ENCODE data around the gene MYO5B.

MYO5B gene

DNA sequence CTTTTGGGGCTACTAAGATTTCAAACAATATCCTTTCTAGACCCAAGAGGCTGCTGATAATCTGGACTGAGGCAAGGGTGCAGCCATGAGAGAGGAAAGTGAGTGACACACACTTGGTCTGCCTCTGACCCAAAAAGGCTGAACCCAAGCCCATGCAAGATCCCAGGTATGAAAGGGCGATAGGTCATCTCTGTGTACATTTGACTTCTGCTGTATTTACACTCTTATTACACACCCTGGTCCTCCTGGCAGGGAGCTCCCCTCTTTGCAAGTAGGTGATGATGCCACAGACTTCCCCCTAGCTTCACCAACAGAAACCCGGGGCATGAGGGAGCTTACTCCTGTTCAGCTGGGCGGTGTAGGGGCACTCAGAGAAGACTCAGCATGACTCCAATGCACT, 319.8 kb downstream of the MYO5B start:
- no peak for DNase-seq

DNA sequence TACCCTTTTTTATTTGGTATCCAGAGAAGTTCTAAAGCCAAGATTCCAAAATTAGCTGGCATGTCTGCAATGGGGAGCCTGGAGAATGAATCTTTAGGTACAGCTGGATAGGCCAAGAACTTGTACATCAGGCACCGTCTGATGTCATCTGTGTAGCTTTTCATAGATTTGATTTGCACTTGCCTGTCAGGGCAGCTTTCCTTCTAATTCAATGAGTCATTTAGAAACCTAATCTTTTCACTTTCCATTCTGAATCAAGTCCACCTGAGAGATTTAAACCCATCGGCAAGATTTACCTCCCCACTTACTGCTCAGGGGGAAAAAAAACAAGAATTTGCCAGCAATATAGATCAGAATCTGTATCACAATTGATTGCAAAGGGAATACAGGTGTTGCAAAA, 320.7 kb downstream of the MYO5B start:
- no peak for DNase-seq

DNA sequence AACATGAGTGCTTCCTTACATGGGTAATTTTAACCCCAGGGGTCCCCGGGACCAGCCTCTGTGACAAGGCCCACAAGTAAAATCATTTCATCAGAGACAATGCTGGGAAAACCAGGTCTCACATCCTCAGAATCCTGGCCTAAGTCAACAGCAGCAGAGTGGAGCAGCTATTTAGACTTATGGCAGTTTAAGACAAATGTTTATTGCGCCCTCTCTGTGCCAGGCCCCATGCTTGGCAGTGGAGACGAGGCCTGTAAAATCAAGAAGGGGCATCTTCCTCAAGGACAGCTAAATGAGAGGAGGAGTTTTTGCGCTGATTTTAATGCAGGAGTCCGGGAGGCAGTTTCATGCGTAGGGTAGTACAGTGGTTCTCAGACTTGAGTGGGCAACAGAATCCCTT, 325.6 kb downstream of the MYO5B start:
- DNase-seq: peak; percentile 74

GRCh38 chr18:49866680-49867079, 328.3 kb downstream of the MYO5B start:
- DNase-seq: no peak

DNA sequence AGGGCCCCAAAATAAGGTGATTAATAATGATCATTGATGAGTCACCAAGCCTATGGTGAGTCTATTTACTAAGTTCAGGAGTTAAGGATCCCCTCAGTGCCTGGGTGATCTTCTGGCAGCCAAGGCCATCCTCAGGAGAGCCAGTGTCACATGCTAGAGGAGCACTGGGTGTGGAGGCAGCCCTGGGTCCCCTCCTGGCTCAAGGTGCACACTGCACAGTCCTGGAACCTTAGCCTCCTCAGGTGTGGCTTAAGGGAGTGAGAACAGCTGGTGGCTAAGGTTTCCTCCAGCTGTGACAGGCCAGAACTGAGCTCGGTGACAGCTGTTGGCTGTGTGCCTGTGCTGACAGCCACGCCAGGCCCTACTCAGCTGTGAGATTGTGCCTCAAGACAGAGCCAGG, 329.5 kb downstream of the MYO5B start:
- peak; percentile 16 for DNase-seq

GRCh38 chr18:49863769-49864621, 331.0 kb downstream of the MYO5B start:
- DNase-seq: no peak

DNA sequence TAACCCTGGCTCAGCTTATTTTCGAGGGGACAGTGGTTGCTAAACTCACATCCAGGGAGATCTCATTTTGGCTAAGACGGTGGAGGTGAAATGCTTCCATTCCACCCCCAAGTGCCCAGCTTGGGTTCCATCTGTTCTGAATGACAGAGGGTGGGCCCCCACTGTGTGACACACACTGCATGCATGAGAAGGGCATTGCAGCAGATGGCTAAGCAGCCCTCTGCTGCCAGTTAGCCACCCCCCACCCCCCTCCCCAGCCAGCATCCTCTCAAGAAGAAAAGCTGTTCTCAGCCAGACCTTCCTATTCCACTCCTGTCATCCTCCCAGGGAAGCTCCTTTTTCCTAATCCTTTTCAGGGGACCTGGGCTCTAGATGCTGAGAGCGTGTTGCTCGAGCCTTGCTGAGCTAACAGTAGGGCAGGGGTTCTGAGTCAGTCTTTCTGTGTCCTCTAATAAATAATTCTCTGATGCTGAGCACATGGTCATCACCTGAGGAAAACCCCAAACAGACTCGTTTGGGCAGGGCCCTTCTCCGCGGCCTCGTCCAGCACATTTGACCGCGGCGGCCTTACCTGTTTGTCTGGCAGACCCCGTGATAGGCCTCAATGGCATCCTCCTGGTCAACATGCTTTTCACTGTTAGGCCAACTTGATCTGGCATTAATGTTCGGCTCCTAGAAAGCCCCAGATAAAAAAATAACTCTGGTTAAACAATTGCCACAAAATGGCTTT, 332.1 kb downstream of the MYO5B start:
- DNase-seq: no peak

- DNase-seq: no peak
Observed at GRCh38 chr18:49861659-49862058, 333.3 kb downstream of the MYO5B start.

GRCh38 chr18:49859725-49860124, 335.2 kb downstream of the MYO5B start:
- DNase-seq: no peak

DNA sequence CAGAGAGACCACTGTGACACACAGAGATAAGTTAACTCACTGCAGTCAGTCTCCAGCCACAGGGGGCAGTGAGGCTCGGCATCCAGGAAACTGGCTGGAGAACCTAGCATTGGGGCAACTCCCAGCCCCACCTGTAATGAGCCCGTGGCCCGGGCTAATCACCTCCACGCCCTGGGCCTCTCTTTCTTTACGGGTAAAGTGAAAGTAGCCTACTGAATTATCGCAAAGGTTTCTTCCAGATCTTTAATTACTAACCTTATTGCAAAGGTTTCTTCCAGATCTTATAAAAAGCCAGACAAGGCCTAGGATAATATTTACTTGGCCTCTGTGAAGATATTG, 336.0 kb downstream of the MYO5B start:
- no peak for DNase-seq

DNA sequence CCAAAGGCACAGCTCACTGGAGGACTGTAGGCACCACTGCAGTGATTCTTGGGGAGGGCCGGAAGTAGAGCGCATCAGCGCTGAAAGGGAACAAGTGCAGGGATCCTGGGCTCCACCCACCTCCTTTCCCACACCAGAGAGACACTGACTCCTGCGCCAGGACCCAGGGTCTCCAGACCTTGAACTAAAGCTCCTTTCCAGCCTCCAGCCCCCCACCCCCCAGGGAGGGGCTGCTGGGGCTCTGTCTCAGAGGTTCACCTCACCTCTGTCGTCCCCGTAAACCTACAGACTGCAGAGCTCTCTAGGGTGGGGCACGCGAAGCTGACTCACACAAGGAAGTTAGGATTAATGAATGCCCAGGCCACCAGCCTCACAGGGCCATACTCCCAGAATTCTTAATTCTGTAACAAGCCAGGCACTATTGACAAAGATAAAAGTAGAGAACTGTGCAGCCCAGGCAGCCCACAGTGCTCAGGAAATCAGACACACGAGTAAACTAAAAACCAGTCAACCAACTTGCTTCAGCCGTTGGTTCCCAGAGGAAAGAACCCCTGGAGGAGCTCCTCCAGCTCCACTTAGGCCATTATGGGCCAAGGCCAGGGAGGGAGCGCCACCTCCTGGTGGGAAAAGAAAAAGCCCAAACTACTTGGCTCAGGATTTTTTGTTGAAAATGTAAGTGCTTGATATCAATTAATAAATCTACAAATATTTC, 336.5 kb downstream of the MYO5B start:
- DNase-seq: peak; percentile 72

GRCh38 chr18:49857708-49858107, 337.2 kb downstream of the MYO5B start:
- no peak for DNase-seq

GRCh38 chr18:49856496-49856895, 338.5 kb downstream of the MYO5B start:
- no peak for DNase-seq

DNA sequence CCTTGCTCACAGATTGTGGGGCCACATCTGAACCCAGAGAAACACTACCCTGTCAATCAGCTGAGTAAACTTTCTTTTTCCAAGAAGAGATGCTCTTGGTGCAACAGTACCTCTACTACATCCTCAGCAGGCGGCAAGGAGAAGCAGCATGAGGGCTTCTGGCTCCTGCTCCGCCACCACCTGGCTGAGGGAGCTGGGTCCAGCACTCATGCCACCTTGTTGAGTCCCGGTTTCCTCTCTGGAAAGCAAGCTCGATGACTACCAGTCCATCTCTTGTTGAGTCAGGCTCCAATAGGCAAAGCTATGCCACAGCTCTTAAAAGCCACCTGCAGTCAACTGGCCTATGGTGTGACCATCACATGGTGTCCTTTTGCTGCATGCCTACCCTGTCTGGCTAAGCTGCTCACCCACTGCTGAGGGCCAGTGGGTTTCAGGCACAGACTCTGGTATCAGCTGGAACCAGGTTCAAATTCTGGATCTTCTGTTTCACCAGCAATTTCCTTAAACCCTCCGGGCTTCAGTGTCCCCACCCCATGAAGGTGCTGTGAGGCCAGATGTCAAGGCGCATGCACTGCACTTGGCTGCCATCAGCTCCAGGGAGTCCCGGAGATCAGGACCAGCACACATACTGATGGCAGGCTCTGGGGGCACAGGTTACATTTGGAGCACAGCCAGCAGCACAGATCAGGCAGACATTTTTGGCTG, 339.1 kb downstream of the MYO5B start:
- DNase-seq: no peak

GRCh38 chr18:49854681-49855080, 340.3 kb downstream of the MYO5B start:
- DNase-seq: no peak

DNA sequence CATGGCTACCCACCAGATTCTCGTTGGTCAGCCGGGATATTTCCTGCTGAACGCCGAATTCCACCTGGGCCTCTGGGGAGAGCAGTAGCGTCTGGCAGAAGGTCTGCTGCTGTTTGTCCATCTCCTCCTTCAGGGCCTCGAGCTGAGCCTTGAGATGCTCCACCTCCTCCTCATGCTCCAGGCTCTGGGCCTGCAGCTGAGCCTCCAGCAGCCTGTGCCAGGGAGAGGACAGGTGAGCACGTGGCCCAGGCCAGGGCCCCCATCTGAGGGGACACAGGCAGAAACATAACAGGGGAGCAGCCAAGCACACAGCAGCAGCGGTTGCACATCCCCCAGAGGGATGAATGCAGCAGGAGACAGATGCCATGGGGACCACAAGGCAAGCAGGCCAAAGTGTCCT, 341.5 kb downstream of the MYO5B start:
- DNase-seq: no peak

DNA sequence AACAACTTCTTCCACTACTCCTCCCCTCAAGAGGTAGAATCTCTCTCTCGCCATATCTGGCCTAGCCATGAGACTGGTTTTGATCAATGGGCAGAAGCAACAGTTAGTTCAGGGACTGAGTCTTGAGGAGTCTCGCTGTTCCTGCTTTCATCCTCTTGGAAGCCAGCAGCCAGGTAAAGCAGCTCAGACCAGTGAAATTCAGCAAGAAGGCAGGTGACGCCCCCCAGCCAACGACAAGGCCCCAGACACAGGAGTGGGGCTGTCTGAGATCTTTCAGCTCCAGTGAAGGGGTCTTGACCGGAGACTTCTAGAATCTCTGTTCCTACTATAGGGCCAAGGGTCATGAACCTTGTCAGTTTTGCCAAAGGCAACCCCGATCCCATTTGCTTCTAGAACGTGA, 341.9 kb downstream of the MYO5B start:
- DNase-seq: no peak

DNA sequence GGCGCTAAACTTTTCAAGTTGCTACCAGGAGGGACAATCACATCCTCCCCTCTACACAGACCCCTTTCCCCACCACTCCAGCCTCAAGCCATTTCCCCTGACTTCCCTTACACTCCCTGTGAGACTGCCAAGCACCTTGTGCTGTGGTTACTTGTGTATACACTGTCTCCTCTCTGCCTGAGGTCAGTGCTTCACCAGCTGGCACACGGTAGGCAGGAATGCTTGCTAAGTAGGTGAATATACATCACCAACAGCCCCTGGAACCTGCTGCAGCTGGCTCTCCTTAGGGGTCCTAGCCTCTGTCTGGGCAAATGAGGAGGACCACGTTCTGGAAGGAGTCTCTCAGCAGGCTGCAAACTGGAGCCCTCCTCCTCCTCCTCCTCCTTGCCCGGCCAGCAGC, 343.3 kb downstream of the MYO5B start:
- DNase-seq: no peak

DNA sequence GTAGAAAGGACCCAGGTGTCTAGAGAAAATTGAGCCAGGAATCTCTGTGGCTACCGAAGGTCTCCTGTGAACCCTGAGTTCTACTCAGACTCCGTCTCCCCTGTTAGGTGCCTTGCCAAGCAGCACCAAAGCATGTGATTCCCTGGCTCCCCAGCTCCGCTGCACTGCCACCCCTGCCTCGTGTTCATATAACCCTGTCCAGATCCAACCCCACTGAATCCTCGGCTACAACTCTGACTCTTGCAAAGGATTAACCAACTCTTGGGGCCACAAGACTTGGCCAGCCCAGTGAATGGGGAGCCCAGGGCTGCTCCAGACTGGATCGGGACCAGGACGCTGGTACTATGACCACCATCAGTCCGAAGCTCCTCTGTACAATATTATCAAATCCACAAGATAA, 344.3 kb downstream of the MYO5B start:
- no peak for DNase-seq

- DNase-seq: peak; percentile 52
Observed at GRCh38 chr18:49849331-49850217, 345.4 kb downstream of the MYO5B start.

DNA sequence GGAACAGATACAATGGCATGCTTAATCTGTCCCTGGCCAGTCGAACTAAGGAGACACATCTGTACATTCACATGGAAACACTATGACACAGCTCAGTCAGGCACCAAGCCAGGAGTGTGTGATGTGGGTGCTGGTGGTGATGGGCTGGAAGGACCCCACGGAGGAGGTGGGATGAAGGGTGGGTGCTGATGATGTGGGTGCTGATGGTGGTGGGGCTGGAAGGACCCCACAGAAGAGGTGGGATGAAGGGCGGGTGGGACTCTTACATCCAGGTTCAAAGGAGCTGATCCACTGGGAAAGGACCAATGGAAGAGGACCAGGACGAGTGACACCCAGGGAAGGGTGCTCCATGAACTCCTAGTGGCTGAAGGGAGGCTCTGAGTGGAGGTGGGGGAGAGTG, 346.8 kb downstream of the MYO5B start:
- DNase-seq: no peak

- no peak for DNase-seq
Observed at GRCh38 chr18:49847524-49847923, 347.4 kb downstream of the MYO5B start.

Measured in NCI-H1092 treated with DMSO at 0.1 percent for 48 hours (cell line).